Caco-2 (cell line): ENCODE measurements around the gene PRR16. TPM values are rescaled to one million over a fixed set of nuclear protein-coding genes. Genes with fewer than 3 reads are reported as not detected.

Experiments used
- BruUV-seq: library from RNA; stranded (reverse); fragments of 400-500 nt; replicated peaks from 2 replicates; lab custom pipeline; 2021; lab: Mats Ljungman, UMichigan
- CTCF ChIA-PET: fragments of 300-600 bp; sonication (Branson Sonifier 250); formaldehyde crosslinking; loops from one replicate; lab custom pipeline; 2022; ENCODE audit warnings: antibody characterized with exemption; lab: Charles Lee
- POLR2A ChIA-PET: fragments of 300-600 bp; sonication (Branson Sonifier 250); formaldehyde crosslinking; loops from one replicate; lab custom pipeline; 2022; ENCODE audit warnings: antibody characterized with exemption; lab: Charles Lee
- DNase-seq, 2 experiments: peaks; one replicate each; pipeline versions ENCODE4 v3.0.0 to v3.0.0-alpha.2; 2020 to 2022
- H3K27me3 ChIP-seq: replicated peaks from 2 replicates; pipeline ENCODE4 v1.6.0; 2011; ENCODE audit warnings: low read length; ENCODE audit not compliant: control insufficient read depth, insufficient read depth
- H3K36me3 ChIP-seq: 2 replicates; pipeline ENCODE4 v1.5.1; 2011; ENCODE audit warnings: low read length; ENCODE audit not compliant: control insufficient read depth, insufficient read depth
- H3K4me1 ChIP-seq: fragments of 250-450 bp; sonication (Bioruptor Pico); 2 replicates; pipeline ENCODE4 v1.5.1; 2020; ENCODE audit warnings: mild to moderate bottlenecking
- H3K4me3 ChIP-seq: 2 replicates; pipeline ENCODE4 v1.5.1; 2011; ENCODE audit warnings: low read depth, mild to moderate bottlenecking, control low read depth, low read length
- H3K9me3 ChIP-seq: fragments of 250-450 bp; sonication (Bioruptor Pico); 2 replicates; pipeline ENCODE4 v1.5.1; 2020; ENCODE audit warnings: mild to moderate bottlenecking, moderate library complexity
- H3K27ac Mint-ChIP-seq: one replicate; pipeline ENCODE4 v1.8.0; 2022; ENCODE audit warnings: mixed read lengths; ENCODE audit not compliant: unreplicated experiment
- H3K27me3 Mint-ChIP-seq: one replicate; pipeline ENCODE4 v1.8.0; 2022; ENCODE audit warnings: mixed read lengths; ENCODE audit not compliant: insufficient read depth, unreplicated experiment
- H3K36me3 Mint-ChIP-seq: one replicate; pipeline ENCODE4 v1.8.0; 2022; ENCODE audit warnings: mild to moderate bottlenecking, mixed read lengths; ENCODE audit not compliant: insufficient read depth, unreplicated experiment
- H3K4me1 Mint-ChIP-seq: one replicate; pipeline ENCODE4 v1.8.0; 2022; ENCODE audit warnings: low read depth, mixed read lengths; ENCODE audit not compliant: unreplicated experiment
- H3K4me3 Mint-ChIP-seq: one replicate; pipeline ENCODE4 v1.8.0; 2022; ENCODE audit warnings: mild to moderate bottlenecking, moderate library complexity, mixed read lengths; ENCODE audit not compliant: unreplicated experiment
- H3K9me3 Mint-ChIP-seq: one replicate; pipeline ENCODE4 v1.8.0; 2022; ENCODE audit warnings: mixed read lengths; ENCODE audit not compliant: unreplicated experiment
- CTCF ChIP-seq, 2 experiments: fragments of 200-600 bp in 1 of 2; IDR thresholded peaks; 1 replicate in 1 of 2; 2 replicates in 1 of 2; pipeline versions ENCODE4 v1.5.1 to v1.8.0; 2011 to 2022; ENCODE audit warnings: antibody characterized with exemption in 1 of 2, control low read depth in 1 of 2, inconsistent platforms in 1 of 2, low read depth in 1 of 2, low read length in 1 of 2, mild to moderate bottlenecking in 1 of 2, moderate library complexity in 1 of 2; ENCODE audit not compliant: insufficient read depth in 1 of 2, severe bottlenecking in 1 of 2, unreplicated experiment in 1 of 2
- intact Hi-C: fragments of 100-400 bp; cut with micrococcal nuclease; formaldehyde crosslinking; loops from one replicate; pipeline ENCODE4 v1.10.0; 2022; ENCODE audit not compliant: unreplicated experiment
- total RNA-seq: library from RNA; stranded (reverse); gene quantifications from 2 replicates; pipeline ENCODE4 v1.2.3, GENCODE V29; 2022

The PRR16 gene
- total RNA-seq, 1 experiment from 2014 or later: not detected

GRCh38 chr5:120614531-120615180 lies 150.6 kb downstream of the PRR16 start:
- H3K4me3 ChIP-seq: no peak overlapping the region
- no peaks in the 10 kb centered on the region for H3K9me3 ChIP-seq
- H3K4me3 Mint-ChIP-seq: no peak overlapping the region
- no peaks in the 10 kb centered on the region for H3K4me1 ChIP-seq
- no peak for DNase-seq
- ChIA-PET CTCF (no interaction called here), POLR2A (no interaction called here)
- TF ChIP-seq CTCF (IDR thresholded peaks at IDR 0.05; ENCODE audit: insufficient read depth in 1 of 2, low read depth in 1 of 2, low read length in 1 of 2, severe bottlenecking in 1 of 2, unreplicated experiment in 1 of 2): no peak
- H3K27me3 ChIP-seq: no peaks in the 10 kb centered on the region
- H3K9me3 Mint-ChIP-seq: no peaks in the 10 kb centered on the region
- intact Hi-C loops: no loop called here
- H3K36me3 ChIP-seq: no peaks in the 10 kb centered on the region
- no peaks in the 10 kb centered on the region for H3K4me1 Mint-ChIP-seq
- no peaks in the 10 kb centered on the region for H3K27me3 Mint-ChIP-seq
- no TSS peak for BruUV-seq
- H3K36me3 Mint-ChIP-seq: no peaks in the 10 kb centered on the region
- H3K27ac Mint-ChIP-seq: no peak overlapping the region

GRCh38 chr5:120615967-120616645 lies 152.0 kb downstream of the PRR16 start:
- Histone ChIP-seq H3K36me3 (no peaks in the 10 kb centered on the region), H3K9me3 (no peaks in the 10 kb centered on the region), H3K4me1 (no peaks in the 10 kb centered on the region), H3K4me3 (no peak overlapping the region), H3K27me3 (no peaks in the 10 kb centered on the region)
- H3K4me1 Mint-ChIP-seq: no peaks in the 10 kb centered on the region
- H3K27me3 Mint-ChIP-seq: no peaks in the 10 kb centered on the region
- no peak overlapping the region for H3K4me3 Mint-ChIP-seq
- no peak overlapping the region for H3K27ac Mint-ChIP-seq
- intact Hi-C loops: no loop called here
- no TSS peak for BruUV-seq
- TF ChIP-seq CTCF (IDR thresholded peaks at IDR 0.05; ENCODE audit: insufficient read depth in 1 of 2, low read depth in 1 of 2, low read length in 1 of 2, severe bottlenecking in 1 of 2, unreplicated experiment in 1 of 2): no peak
- ChIA-PET CTCF (no interaction called here), POLR2A (no interaction called here)
- no peak for DNase-seq
- H3K36me3 Mint-ChIP-seq: no peaks in the 10 kb centered on the region
- no peaks in the 10 kb centered on the region for H3K9me3 Mint-ChIP-seq

DNA sequence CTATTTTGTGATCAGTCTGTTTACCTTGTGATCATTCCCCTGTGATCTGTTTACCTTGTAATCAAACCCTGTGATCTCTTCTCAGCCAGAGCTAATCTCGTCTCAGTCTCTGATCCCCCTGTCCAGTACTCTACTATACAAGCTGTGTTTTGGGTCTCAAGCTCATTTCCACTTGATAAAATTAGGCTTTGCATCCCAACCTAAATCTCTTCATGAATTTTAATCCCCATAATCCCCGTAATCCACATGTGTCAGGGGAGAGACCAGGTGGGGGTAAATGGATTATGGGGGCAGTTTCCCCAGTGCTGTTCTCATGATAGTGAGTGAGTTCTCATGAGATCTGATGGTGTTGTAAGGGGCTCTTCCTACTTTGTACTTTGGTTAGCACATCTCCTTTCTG lies 157.2 kb downstream of the PRR16 start:
- no peak for TF ChIP-seq CTCF (IDR thresholded peaks at IDR 0.05; ENCODE audit: insufficient read depth in 1 of 2, low read depth in 1 of 2, low read length in 1 of 2, severe bottlenecking in 1 of 2, unreplicated experiment in 1 of 2)
- Mint-ChIP-seq H3K4me3 (no peak overlapping the region), H3K36me3 (no peaks in the 10 kb centered on the region), H3K27ac (no peak overlapping the region), H3K4me1 (no peaks in the 10 kb centered on the region), H3K27me3 (no peaks in the 10 kb centered on the region), H3K9me3 (no peaks in the 10 kb centered on the region)
- Histone ChIP-seq H3K9me3 (no peaks in the 10 kb centered on the region), H3K4me3 (no peak overlapping the region), H3K27me3 (no peaks in the 10 kb centered on the region), H3K4me1 (0 out of 2 replicates have a peak, but pooled peaks cover 4% of the 10 kb centered on the region), H3K36me3 (no peaks in the 10 kb centered on the region)
- BruUV-seq: no TSS peak
- intact Hi-C loops: no loop called here
- POLR2A ChIA-PET: no interaction called here
- CTCF ChIA-PET: no interaction called here
- DNase-seq: no peak
